GM12878 (cell line): ENCODE measurements around the gene CD164. TPM values are rescaled to one million over a fixed set of nuclear protein-coding genes. Genes with fewer than 3 reads are reported as not detected.
A peak's percentile ranks its signal among the peaks of the same experiment; 100 is the strongest.

Experiments
- EGR1 ChIP-seq, 2 experiments: IDR thresholded peaks; 1 replicate in 1 of 2; 2 replicates in 1 of 2; pipeline ENCODE4 v1.6.1; 2011 to 2012; ENCODE audit warnings: low read depth in 2 of 2, low read length in 2 of 2, borderline replicate concordance in 1 of 2, mild to moderate bottlenecking in 1 of 2, moderate library complexity in 1 of 2
- ETV6 ChIP-seq, 2 experiments: fragments of 450-650 bp in 1 of 2; IDR thresholded peaks in 1 of 2; conservative IDR thresholded peaks in 1 of 2; 2 replicates each; pipeline ENCODE4 v1.6.1; 2014; ENCODE audit warnings: antibody characterized with exemption in 1 of 2, borderline replicate concordance in 1 of 2, low read depth in 1 of 2, mild to moderate bottlenecking in 1 of 2, moderate library complexity in 1 of 2
- EZH2 ChIP-seq: IDR thresholded peaks from 2 replicates; pipeline ENCODE4 v1.6.1; 2012; ENCODE audit warnings: low read depth, mild to moderate bottlenecking, control low read depth, inconsistent platforms, low read length, borderline replicate concordance; ENCODE audit not compliant: control insufficient read depth
- GATAD2B ChIP-seq: fragments of 450-650 bp; conservative IDR thresholded peaks from 2 replicates; pipeline ENCODE4 v1.6.1; 2017; ENCODE audit warnings: low read depth, mild to moderate bottlenecking, moderate library complexity
- HCFC1 ChIP-seq: fragments of 150-350 bp; IDR thresholded peaks from 2 replicates; pipeline ENCODE4 v1.6.1; 2014; ENCODE audit warnings: low read length
- IRF4 ChIP-seq: IDR thresholded peaks from 2 replicates; pipeline ENCODE4 v1.6.1; 2011; ENCODE audit warnings: low read depth, low read length
- JUND ChIP-seq: IDR thresholded peaks from 2 replicates; pipeline ENCODE4 v1.6.1; 2012; ENCODE audit warnings: low read depth, mild to moderate bottlenecking, low read length, improper control_type of control experiment, moderate library complexity
- MEF2B ChIP-seq: fragments of 450-650 bp; IDR thresholded peaks from 2 replicates; pipeline ENCODE4 v1.6.1; 2018; ENCODE audit warnings: mild to moderate bottlenecking, moderate library complexity; ENCODE audit not compliant: partially characterized antibody, poor library complexity, severe bottlenecking
- SIN3A ChIP-seq: IDR thresholded peaks from 2 replicates; pipeline ENCODE4 v1.6.1; 2012; ENCODE audit warnings: low read depth, low read length, improper control_type of control experiment
- SIX5 ChIP-seq: IDR thresholded peaks from 2 replicates; pipeline ENCODE4 v1.6.1; 2011; ENCODE audit warnings: mild to moderate bottlenecking, low read depth, low read length, moderate library complexity; ENCODE audit not compliant: severe bottlenecking
- SREBF1 ChIP-seq: IDR thresholded peaks from 2 replicates; pipeline ENCODE4 v1.6.1; 2012; ENCODE audit warnings: mild to moderate bottlenecking, low read length
- ZSCAN29 ChIP-seq: fragments of 450-650 bp; IDR thresholded peaks from 2 replicates; pipeline ENCODE4 v1.6.1; 2017; ENCODE audit warnings: mild to moderate bottlenecking, moderate library complexity
- polyA plus RNA-seq, 11 experiments: library from polyadenylated mRNA; depleted of rRNA in 4 of 11; unstranded in 6 of 11; stranded (reverse) in 5 of 11; fragments of >200 nt; fragmentation: Nextera tagmentation in 4 of 11; fragmentation: Illumina TruSeq in 1 of 11; extraction: Ambion mirVana in 4 of 11; extraction: Trizol in 1 of 11; gene quantifications; 1 replicate in 1 of 11; 2 replicates in 10 of 11; pipeline versions ENCODE4 v1.2.1 to v1.2.3, GENCODE V29; 2011 to 2016; ENCODE audit warnings: inconsistent platforms in 2 of 11, missing spikeins in 2 of 11, low read depth in 1 of 11
- total RNA-seq, 4 experiments: library from RNA; depleted of rRNA in 3 of 4; stranded (reverse); fragments of >200 nt in 3 of 4; fragmentation: Illumina TruSeq in 1 of 4; extraction: Trizol in 1 of 4; gene quantifications; 2 replicates each; pipeline versions ENCODE4 v1.2.1 to v1.2.3, GENCODE V29; 2013 to 2021
- TF ChIP-seq, protein P1 (sequence below): IDR thresholded peaks from 2 replicates; pipeline ENCODE4 v1.6.1; 2011; ENCODE audit warnings: borderline replicate concordance, low read depth, mild to moderate bottlenecking, moderate library complexity, mixed read lengths, low read length; ENCODE audit not compliant: insufficient read depth; ENCODE audit errors: extremely low read length
- TF ChIP-seq, protein P2 (sequence below): fragments of 450-650 bp; IDR thresholded peaks from 2 replicates; pipeline ENCODE4 v1.6.1; 2017; ENCODE audit warnings: mild to moderate bottlenecking, low read depth, inconsistent platforms; ENCODE audit not compliant: poor library complexity, severe bottlenecking
- TF ChIP-seq, protein P3 (sequence below): IDR thresholded peaks from 2 replicates; pipeline ENCODE4 v1.6.1; 2011; ENCODE audit warnings: borderline replicate concordance, low read depth, mild to moderate bottlenecking, moderate library complexity, low read length; ENCODE audit not compliant: insufficient read depth, poor library complexity, severe bottlenecking
- TF ChIP-seq, protein P4 (sequence below): fragments of 450-650 bp; IDR thresholded peaks from 2 replicates; pipeline ENCODE4 v1.6.1; 2016; ENCODE audit warnings: mild to moderate bottlenecking, moderate library complexity, borderline replicate concordance
- TF ChIP-seq, protein P5 (sequence below): IDR thresholded peaks from 2 replicates; pipeline ENCODE4 v1.6.1; 2012; ENCODE audit warnings: low read depth, low read length, improper control_type of control experiment

CD164 gene
- total and polyA plus RNA-seq, 10 of the 15 experiments (the other 5 are each of a cell fraction or from before 2014, with no cell fraction given) = 145 to 447 (median 211) TPM

DNA sequence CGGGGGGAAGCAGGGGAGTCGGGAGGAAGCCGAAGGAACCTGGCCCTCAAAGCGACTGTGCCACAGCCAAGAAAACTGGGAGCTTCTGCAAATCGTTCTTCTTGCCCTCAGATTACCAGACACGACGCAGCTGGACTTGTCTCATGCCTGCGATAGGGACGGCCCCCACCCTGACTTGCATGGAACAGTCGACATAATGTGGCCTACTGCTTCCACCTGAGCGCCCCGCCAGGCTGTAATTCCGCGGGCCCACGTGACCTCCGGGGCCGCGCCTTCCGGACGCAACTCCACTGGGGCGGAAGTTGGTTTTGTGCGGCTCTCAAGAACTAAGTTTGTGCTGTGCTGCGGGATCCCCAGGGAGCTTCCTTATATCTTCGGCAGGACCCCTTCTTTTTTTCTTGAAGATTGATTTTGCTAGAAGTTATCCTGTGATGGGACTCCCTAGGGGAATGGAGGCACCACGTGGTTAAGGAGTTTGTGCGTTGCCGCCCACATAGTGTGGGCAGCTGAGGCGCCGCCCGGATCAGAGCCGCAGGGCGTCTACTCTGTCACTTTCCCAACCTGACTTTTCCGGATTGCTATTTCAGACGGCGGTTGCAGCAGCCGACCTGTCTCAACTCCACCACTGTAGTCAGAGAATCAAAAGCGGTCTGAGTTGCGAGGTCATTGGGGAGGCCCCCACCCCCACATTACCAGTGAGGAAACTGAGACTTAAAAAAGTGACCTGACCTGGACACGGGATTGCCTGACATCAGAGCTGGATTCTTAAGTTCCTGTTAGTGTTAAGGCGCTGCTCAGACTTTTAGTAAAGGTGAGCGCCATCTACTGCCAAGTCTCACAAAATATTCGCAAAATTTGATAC, 540 bp upstream of the CD164 start (continued):
- TF ChIP-seq, protein P1, sequence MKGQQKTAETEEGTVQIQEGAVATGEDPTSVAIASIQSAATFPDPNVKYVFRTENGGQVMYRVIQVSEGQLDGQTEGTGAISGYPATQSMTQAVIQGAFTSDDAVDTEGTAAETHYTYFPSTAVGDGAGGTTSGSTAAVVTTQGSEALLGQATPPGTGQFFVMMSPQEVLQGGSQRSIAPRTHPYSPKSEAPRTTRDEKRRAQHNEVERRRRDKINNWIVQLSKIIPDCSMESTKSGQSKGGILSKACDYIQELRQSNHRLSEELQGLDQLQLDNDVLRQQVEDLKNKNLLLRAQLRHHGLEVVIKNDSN = peak; percentile 93
- TF ChIP-seq, protein P2, sequence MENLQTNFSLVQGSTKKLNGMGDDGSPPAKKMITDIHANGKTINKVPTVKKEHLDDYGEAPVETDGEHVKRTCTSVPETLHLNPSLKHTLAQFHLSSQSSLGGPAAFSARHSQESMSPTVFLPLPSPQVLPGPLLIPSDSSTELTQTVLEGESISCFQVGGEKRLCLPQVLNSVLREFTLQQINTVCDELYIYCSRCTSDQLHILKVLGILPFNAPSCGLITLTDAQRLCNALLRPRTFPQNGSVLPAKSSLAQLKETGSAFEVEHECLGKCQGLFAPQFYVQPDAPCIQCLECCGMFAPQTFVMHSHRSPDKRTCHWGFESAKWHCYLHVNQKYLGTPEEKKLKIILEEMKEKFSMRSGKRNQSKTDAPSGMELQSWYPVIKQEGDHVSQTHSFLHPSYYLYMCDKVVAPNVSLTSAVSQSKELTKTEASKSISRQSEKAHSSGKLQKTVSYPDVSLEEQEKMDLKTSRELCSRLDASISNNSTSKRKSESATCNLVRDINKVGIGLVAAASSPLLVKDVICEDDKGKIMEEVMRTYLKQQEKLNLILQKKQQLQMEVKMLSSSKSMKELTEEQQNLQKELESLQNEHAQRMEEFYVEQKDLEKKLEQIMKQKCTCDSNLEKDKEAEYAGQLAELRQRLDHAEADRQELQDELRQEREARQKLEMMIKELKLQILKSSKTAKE = peak; percentile 95
- TF ChIP-seq JUND (peak; percentile 99), SIX5 (peak; percentile 51), EZH2 (no peak), MEF2B (peak; percentile 98), ZSCAN29 (no peak), SREBF1 (peak; percentile 98), ETV6 (conservative IDR thresholded peaks at IDR 0.05 in 1 of 2, IDR thresholded peaks at IDR 0.05 in 1 of 2; ENCODE audit: borderline replicate concordance in 1 of 2, low read depth in 1 of 2) (peak in 1 of 2 experiments; percentile 89; a peak in 2 of 4 replicates), IRF4 (0 out of 2 replicates have a peak, but pooled peaks have one; percentile 13), HCFC1 (no peak), GATAD2B (peak; percentile 75), SIN3A (0 out of 2 replicates have a peak, but pooled peaks have one; percentile 77), EGR1 (IDR thresholded peaks at IDR 0.05; ENCODE audit: borderline replicate concordance in 1 of 2, low read depth in 2 of 2, low read length in 2 of 2) (peak in 1 of 2 experiments; percentile 83; a peak in 2 of 3 replicates)
- TF ChIP-seq, protein P3, sequence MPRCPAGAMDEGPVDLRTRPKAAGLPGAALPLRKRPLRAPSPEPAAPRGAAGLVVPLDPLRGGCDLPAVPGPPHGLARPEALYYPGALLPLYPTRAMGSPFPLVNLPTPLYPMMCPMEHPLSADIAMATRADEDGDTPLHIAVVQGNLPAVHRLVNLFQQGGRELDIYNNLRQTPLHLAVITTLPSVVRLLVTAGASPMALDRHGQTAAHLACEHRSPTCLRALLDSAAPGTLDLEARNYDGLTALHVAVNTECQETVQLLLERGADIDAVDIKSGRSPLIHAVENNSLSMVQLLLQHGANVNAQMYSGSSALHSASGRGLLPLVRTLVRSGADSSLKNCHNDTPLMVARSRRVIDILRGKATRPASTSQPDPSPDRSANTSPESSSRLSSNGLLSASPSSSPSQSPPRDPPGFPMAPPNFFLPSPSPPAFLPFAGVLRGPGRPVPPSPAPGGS = peak; percentile 41
- TF ChIP-seq, protein P4, sequence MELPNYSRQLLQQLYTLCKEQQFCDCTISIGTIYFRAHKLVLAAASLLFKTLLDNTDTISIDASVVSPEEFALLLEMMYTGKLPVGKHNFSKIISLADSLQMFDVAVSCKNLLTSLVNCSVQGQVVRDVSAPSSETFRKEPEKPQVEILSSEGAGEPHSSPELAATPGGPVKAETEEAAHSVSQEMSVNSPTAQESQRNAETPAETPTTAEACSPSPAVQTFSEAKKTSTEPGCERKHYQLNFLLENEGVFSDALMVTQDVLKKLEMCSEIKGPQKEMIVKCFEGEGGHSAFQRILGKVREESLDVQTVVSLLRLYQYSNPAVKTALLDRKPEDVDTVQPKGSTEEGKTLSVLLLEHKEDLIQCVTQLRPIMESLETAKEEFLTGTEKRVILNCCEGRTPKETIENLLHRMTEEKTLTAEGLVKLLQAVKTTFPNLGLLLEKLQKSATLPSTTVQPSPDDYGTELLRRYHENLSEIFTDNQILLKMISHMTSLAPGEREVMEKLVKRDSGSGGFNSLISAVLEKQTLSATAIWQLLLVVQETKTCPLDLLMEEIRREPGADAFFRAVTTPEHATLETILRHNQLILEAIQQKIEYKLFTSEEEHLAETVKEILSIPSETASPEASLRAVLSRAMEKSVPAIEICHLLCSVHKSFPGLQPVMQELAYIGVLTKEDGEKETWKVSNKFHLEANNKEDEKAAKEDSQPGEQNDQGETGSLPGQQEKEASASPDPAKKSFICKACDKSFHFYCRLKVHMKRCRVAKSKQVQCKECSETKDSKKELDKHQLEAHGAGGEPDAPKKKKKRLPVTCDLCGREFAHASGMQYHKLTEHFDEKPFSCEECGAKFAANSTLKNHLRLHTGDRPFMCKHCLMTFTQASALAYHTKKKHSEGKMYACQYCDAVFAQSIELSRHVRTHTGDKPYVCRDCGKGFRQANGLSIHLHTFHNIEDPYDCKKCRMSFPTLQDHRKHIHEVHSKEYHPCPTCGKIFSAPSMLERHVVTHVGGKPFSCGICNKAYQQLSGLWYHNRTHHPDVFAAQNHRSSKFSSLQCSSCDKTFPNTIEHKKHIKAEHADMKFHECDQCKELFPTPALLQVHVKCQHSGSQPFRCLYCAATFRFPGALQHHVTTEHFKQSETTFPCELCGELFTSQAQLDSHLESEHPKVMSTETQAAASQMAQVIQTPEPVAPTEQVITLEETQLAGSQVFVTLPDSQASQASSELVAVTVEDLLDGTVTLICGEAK = peak; percentile 78; the same call in 1 of the 2 replicates
- TF ChIP-seq, protein P5, sequence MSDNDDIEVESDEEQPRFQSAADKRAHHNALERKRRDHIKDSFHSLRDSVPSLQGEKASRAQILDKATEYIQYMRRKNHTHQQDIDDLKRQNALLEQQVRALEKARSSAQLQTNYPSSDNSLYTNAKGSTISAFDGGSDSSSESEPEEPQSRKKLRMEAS = peak; percentile 93
